HG02798 (cell line): ENCODE results near the gene COL18A1.

ENCODE experiments used
- ATAC-seq: cut with Tn5 transposase; IDR thresholded peaks from one replicate; pipeline ENCODE4 v1.9.1; 2021; ENCODE audit warnings: mild to moderate bottlenecking; ENCODE audit not compliant: unreplicated experiment, poor library complexity

Gene COL18A1

DNA sequence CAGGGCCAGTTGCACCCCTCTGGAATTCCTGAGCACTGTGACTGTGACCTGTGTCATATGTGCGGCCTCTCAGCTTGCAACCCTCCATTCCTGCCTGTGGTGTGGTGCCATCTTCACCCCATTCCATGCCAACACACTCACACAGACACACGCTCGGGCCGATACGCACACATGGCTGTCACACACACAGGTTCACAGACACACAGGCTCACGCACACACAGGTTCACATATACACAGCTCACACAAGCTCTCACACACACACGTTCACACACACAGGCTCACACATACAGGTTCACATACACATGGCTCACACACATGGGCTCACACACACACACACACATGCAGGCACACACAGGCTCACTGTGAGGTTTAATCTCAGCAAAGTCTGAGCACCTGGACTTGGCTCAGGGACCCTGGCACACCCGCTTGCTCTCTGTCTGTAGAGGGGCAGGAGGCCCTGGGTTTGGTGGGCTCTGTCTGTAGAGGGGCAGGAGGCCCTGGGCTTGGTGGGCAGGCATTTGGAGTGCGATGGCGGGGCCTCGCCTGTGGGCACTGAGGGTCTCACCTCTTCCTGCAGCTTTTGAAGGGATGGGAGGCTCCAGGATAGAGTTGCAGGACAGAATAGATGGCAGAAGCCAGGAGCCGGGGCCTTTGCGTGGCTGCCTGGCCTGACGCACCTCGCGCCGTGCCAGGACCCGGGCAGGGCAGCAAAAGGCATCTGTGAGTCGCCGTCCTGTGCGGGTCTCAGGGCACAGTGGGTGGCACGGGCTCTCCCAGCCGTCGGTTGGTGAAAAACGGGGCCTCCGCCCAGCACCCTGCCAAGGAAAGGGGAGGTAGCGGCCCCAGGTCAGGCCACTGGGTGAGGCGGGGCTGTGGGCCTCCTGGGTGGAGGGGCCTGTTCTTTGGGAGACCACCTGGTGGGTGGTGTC, 17.1 kb downstream of the COL18A1 start:
- ATAC-seq: no peak

DNA sequence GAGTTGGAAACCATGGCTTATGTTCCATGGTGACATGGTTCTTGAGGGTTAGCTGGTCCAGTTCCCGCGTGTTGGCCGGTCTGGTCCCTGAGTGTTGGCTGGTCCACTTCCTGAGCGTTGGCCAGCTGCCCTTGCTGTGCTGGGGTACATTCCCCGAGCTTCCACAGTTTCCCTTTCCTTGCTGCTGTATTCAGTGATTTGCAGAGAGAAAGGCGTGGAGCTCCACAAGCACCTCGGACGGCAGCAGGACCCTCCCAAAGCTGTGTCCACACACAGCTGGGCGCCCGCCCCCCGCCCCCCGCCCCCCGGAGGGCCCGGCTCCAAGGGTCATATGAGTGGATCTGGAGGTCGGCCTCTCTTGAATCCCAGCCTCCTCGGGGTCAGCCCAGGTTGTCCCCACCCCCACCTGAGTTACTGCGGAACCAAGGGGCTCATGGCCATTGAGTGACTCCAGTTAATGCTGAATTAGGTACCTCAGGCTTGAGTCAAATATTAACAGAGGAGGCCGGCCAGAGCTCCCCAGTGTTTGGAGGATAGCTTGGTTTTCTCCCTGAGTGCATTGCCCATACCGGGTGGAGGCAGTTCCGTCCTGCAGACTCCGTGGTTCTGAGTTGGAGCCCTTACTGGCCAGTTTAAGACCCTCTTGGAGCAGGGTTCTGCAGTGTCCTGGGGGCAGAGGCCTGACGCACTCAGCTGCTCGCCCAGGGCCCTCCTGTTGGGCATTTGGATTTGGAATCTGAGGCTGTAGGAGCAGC, 18.4 kb downstream of the COL18A1 start:
- no peak for ATAC-seq

DNA sequence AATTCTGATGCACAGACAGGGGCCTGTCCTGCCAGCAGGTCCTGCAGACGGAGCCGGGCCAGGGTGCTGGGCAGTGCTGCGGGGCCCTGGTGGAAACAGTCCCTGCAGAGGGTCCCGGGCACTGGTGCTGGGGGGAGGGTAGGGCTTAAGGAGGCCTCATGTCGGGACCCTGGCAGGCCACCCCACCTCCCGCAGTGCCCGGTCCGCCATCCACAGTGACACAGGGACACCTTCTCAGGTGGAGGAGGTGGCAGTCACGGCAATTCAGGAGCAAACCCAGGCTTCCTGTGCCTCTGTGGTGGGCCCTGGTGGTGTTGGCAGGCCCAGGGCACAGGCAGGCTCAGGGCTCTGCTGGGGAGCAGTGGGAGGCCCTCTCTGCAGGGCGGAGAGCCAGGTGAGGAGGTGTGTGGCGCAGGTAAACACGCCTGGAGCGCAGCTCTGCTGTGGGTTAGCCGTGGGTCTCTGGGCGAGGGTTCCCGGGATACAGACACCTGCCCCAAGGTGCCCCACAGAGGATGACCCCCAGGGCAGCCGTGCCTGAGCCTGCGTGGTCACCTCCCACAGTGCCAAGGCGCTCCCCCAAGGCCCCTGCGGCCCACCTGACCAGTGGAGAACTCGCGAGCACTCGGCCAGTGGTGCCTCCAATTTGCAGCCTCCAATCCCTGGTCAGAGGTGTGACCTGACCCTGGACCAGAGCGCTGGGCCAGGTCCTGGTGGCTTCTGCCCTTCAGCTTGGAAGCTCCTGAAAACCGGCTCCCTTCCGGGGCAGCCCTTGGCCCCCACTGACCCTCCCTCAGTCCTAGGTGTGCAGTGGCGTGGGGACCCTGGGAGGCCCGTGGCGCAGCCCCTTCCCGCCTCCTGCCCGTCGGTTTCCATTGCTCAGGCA, 19.2 kb downstream of the COL18A1 start:
- no peak for ATAC-seq

DNA sequence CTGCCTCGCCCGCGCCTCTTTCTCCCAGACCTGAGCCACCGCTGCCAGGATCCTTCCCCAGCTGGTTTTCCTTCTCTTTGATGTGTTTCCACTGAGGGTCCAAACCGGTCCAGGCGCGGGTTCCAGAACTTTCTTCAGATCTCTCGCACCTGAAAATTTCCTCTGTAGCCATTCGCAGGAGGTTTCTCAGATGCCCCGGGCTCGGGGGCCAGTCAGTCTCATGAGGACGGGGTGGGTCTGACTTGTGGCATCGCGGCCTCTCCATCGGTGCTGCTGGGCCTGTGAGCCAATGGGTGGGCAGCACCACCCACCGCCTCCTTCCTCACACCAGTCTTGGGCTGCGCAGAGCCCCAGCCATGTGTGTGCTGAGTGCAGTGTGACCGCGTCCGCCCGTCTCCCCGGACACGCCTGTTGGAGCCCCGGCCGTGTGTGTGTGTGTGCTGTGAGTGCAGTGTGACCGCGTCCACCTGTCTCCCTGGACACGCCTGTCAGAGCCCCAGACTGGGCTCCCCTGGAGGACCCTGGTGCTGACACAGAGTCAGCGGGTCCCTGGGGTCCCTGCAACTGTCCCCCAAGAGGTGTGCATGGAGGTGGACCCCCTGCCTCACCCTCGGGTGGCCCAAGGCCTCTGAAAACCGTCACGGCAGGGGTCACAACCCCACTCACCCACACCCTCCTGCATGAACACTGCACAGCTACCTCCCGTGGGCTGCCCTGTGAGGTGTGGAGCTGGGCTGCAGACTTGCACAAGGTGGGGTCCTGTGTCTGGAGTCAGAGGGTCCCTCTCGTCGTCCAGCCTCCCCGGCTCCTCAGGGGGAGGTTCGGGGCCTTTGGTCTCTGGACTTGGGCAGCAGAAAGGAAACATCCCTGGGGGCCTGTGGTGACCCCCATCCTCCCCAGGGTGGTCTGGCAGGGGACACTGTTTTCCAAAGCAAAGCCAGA, 20.2 kb downstream of the COL18A1 start:
- no peak for ATAC-seq

DNA sequence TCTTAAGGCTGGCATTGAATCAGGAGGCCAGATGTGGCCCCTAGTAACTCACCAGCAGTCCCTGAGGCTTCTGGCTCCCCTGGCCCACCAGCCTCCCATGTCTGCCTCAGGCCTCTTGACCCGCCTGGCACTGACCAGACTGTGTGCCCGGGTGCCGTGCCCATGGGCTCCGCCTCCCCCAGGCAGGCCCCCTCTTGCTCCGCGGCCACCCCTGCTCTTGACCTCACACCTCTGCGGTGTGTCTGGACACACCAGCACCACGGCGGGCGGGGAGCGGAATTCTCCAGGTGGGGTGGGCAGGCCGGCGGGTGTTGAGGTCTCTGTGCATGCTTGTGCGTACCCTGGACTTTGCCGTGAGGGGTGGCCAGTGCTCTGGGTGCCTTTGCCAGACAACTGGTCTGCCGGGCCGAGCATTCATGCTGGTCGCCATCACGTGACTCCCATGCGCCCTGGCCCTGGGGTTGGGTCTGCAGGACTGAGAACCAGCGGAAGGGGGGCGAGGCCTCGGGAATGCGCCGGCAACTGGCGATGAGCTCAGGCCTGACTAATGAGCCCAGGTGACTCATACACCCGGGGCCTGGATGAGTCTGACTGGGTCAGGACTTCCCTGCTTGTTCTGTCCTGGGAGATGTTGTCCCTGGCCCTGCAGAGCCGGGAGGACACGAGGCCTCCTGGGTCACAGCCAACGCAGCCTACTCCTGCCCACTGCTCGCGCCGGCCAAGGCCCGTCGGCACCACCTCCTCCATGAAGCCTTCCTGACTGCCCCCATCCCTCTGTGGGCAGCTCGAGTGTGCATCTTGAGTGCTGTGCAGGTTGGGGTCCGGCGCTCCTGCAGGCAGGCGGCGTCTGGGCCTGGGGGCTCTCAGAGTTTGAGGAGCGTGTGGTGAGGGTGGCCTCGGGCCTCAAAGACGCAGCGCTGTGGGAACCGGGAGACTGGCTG, 22.6 kb downstream of the COL18A1 start:
- no peak for ATAC-seq

DNA sequence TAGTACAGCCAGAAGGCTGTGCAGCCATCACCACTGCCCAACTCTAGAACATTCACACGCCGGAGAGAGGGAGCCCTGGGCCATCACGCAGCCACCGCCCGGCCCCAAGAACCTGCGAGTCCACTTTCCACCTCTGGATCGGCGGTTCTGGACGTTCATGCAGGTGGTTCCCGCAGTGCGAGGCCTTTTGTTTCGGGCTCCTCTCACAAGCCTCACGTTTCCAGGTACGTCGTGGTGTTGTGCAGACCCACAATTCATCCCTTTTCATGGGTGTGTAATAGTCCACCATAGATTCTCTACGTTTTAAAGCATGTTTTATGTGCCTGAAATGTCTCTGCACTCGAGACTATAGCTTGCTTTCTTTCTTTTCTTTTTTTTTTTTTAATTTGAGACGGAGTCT, 23.6 kb downstream of the COL18A1 start:
- ATAC-seq: no peak

DNA sequence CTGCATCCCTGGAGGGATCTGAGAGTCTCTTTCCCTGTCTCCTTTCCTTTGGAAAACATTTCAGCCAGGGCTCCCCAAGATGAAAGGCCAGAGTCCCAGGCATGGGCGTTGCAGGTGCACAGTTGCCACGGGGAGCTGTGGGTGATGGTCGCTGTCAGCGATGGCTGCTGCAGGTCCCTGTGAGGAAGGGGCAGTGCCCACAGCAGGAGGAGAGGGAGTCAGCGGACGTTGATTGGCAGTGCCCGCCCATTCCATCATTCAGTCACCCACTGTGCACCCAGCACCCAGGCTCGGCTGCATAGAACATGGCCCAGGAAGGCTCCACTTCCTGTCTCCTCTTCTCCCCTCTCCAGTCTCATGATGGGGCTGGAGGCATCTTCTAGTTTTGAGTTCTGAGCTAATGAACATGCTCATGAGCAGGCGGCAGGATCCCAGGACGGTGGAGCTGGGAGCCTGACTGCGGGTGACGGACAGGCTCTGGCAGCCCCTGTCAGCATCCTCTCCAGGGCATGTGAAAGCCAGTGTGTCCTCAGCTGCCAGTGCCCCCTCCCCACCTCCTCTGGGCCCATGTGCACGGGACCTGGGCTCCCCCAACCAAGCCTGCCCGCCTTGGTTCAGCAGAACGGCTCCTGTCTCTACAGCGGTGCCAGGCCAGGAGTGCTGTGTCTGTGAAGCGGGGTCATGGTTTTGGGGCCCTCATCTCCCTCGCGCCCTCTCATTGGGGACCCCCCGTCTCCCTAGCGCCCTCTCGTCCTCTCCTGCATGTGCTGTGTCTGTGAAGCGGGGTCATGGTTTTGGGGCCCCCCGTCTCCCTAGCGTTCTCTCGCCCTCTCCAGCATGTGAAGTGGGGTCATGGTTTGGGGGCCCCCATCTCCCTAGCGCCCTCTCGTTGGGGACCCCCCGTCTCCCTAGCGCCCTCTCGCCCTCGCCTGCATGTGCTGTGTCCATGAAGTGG, 24.5 kb downstream of the COL18A1 start:
- ATAC-seq: no peak

DNA sequence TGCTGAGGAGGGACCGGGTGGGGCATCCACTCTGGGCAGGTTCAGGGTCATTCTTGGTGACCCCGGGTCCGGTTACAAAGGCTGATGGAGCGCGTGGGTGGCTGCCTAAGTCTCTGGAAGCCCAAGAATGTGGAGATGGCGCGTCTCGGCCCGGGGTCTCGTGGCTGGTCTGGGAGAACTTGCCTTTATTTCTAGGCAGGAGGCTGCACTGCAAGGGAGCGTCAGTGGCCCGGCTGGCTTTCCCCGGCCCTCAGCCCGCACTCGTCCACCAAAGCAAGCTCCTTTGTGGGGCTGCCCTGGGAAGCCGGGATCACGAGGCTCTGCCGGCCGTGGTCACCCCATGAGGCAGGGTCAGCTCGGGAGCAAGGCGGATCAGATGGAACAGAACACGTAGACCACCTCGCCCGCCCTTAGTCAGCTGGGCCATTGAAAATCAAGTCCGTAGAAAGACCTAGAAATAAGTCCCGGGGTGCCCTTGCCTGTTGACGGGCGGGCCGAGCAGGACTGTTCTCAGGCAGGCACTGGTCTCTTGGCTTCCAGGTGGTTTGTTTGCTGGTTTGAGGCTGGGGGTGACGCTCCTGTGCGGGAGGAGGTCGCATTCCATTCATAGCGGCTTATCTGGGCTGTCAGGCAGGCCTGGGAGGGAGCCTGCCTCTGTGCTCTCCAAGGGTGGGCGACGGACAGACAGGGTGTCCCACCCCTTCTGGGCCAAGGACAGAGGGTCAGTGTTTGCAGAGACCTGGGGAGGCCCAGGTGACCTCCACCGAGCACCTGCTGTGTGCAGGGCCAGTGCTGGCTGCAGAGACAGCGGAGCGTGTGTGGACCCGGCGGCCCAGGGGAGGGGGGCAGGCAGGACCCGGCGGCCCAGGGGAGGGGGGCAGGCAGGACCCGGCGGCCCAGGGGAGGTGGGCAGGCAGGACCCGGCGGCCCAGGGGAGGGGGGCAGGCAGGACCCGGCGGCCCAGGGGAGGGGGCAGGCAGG, 25.8 kb downstream of the COL18A1 start:
- no peak for ATAC-seq

DNA sequence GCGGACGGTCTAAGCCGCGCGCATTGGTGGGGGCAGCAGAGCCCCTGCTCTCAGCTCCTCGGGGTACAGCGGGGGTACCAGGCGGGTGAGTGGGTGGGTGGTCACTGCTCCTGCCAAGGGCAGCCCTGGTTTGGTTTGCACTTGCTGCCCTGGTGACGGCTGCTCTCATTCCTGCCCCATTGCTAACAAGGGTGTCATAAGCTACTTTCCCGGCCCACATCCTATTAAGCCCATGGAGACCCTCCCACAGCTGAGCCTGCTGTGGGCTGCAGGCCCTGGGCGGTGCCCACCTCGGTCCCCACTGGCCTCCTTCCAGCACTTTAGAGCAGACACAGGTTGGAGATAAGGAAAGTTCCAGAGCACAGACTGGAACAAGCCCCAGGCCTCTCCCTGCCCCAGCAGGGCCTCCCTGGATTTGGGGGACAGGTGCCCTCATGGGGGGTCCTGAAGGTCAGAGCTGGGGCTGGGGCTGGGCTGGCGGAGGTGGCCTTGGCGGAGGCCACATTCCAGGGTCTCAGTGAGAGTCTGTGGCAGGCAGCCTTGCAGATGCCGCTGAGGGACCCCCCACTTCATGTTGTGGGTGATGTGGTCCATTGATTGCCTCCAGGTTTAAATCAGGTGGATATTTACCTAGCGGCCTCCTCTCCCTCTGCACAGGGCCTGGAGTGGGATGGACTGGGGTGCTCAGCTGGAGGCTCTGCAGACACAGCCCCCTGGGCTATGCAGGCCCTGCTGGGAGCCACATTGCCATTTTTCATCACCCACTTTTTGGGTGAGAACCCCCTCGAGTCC, 27.0 kb downstream of the COL18A1 start:
- no peak for ATAC-seq

DNA sequence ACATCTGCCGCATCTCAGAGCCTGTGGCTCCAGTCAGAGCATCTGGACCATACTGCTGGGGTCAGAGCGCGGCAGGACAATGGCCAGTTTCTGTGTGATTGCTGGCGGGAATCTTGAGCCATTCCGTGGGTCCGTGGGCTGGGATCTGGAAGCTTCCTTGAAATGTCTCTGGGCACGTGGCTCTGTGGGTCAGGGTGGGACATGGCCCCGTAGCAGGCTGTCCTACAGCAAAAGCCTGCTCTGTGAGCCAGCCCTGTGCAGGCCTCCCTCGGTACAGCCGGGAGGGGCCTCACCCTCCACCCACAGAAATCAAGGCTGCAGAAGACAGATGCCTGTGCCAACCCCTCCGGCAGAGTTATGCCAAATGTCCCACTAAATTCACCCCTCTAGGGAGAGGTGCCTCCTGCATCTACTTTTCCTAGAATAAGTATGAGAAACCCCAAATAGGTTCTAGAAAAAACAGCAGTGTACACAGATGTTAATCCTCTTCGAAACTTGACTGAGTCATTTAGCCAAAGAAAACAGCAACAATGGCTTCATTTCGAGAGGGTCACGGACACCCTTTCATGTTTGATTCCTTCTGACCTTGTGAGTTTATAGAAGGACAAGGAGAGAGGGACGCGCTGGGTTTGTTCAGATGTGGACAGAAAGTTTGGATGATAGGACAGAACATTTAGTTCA, 27.8 kb downstream of the COL18A1 start:
- ATAC-seq: no peak

DNA sequence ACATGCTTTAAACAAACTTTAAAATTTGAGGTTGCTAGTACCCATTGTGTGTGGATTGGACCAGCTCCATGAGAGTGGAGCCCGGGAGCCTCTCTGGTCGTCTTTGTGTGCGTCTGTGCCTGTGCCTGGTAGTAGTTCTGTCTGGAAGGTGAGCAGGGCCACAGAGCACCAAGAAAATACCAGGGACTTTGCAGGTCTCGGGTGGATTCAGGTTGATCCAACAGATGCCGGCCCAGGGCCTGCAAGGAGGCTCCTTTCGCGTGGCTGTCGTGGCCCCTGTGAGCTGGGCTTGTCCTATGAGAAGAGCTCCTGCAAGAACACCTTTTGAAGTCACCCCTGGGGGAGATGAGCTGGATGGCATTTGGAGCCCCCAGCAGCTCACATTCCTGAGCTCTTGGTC, 28.3 kb downstream of the COL18A1 start:
- no peak for ATAC-seq

DNA sequence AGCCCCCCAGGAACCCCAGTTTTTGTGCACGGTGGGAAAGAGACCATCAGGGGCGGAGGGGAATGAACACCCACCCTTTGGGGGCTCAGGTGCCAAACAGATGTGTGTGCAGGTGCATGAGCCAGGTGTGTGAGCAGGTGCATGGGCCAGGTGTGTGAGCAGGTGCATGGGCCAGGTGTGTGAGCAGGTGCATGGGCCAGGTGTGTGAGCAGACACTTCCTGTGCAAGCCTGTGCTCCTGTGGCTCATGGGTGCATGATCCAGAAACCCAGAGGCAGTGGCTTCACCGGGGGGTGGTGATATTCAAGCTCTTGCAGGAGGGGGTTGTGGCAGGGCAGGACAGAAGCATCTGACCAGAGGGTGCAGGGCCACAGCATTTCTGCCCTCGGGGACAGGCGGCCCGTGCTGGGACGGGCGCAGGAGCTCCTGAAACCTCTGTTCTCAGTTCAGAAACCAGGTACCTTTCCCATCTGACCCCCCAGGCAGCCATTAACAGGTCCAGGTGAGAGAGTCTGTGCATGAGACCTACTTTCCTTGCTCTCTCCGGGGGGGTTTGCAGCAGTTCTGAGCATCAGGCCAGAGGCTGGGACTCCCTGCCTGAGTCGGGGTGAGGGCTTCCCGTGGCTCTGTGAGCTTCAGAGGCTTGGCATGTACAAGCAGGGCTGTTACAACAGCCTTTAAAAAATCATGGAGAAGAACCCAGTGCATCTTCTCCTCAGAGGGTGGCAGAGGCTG, 29.1 kb downstream of the COL18A1 start:
- ATAC-seq: no peak

DNA sequence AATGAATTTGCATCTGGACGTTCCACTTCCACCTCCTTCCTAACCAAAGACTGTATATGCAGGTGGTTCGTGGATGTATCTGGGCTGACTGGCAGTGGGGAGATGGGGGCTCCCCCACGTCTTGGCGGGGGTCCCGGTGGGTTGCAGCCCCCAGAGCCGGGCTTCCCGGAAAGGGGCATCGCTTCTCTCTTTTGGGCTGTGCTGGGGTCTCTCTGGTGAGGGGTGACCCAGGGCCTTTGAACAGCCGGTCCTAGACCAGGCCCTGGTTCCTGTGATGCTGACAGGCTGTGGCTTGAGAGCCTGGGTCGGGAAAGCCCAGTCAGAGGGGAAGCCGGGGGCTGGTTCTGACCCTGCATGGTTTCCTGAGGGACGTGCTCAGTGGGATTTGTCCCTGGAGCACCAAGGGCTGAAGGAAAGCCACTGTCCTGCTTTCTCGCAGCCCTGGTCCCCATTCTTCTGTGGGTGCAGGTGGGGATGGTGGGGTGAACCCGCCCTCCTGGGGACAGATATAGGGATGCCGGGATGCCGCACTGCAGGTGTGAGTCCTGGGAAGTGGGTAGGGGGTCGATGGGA, 29.8 kb downstream of the COL18A1 start:
- no peak for ATAC-seq
